Upper lobe of left lung (tissue), 6 donors: ENCODE data around the gene TNNI2. TPM values are rescaled to one million over a fixed set of nuclear protein-coding genes. Genes with fewer than 3 reads are reported as not detected.

Experiments
- ATAC-seq, 2 donors: fragments of 200-7000 bp; cut with Tn5 transposase; one replicate each; pipeline ENCODE4 v1.9.1; 2022; ENCODE audit warnings: mild to moderate bottlenecking in 2 of 2, moderate library complexity in 2 of 2; ENCODE audit not compliant: low FRiP score in 2 of 2
- DNase-seq, 2 donors: peaks; one replicate each; pipeline ENCODE4 v3.0.0-alpha.2; 2019 to 2020
- H3K27ac ChIP-seq, 4 donors: fragments of 200-600 bp; sonication (generic); one replicate each; pipeline ENCODE4 v1.5.1; 2016 to 2019
- H3K27me3 ChIP-seq, 4 donors: fragments of 200-600 bp; sonication (generic); one replicate each; pipeline ENCODE4 v1.5.1; 2017 to 2019
- H3K36me3 ChIP-seq, 4 donors: fragments of 200-600 bp; sonication (generic); one replicate each; pipeline ENCODE4 v1.5.1; 2016 to 2019
- H3K4me1 ChIP-seq, 4 donors: fragments of 200-600 bp; sonication (generic); one replicate each; pipeline ENCODE4 v1.5.1; 2018 to 2019
- H3K4me3 ChIP-seq, 4 donors: fragments of 200-600 bp; sonication (generic); one replicate each; pipeline ENCODE4 v1.5.1; 2017 to 2019; ENCODE audit warnings: mild to moderate bottlenecking in 2 of 4, moderate library complexity in 1 of 4
- H3K9me3 ChIP-seq, 4 donors: fragments of 200-600 bp; sonication (generic); one replicate each; pipeline ENCODE4 v1.5.1; 2018 to 2019
- CTCF ChIP-seq, 6 experiments: fragments of 450-650 bp in 4 of 6; fragments of 200-600 bp in 2 of 6; sonication (generic) in 2 of 6; IDR thresholded peaks; one replicate each; pipeline ENCODE4 v1.5.1; 2016 to 2019; ENCODE audit warnings: antibody characterized with exemption in 6 of 6
- EP300 ChIP-seq, 4 donors: sonication (generic); formaldehyde crosslinking; IDR thresholded peaks; one replicate each; pipeline ENCODE4 v1.5.1; 2017; ENCODE audit warnings: antibody characterized with exemption in 4 of 4, control low read depth in 2 of 4
- POLR2A ChIP-seq, 4 donors: fragments of 450-650 bp; IDR thresholded peaks; one replicate each; pipeline ENCODE4 v1.5.1; 2016 to 2017; ENCODE audit warnings: antibody characterized with exemption in 4 of 4, mild to moderate bottlenecking in 2 of 4
- POLR2AphosphoS5 ChIP-seq, 2 donors: sonication (generic); formaldehyde crosslinking; IDR thresholded peaks; one replicate each; pipeline ENCODE4 v1.5.1; 2017; ENCODE audit warnings: antibody characterized with exemption in 2 of 2
- WGBS, 2 donors: methylation state at CpG; one replicate each; pipeline ENCODE4 v1.1.5; 2017 to 2018; 5-methylcytosine and 5-hydroxymethylcytosine counted together
- small RNA-seq, 4 donors: library from RNA; depleted of rRNA; stranded (forward); fragments of <200 nt; gene quantifications; one replicate each; pipeline ENCODE3, GENCODE V24; 2016
- total RNA-seq, 6 donors: library from RNA; depleted of rRNA in 4 of 6; stranded (reverse); fragments of >200 nt in 4 of 6; gene quantifications; one replicate each; pipeline versions ENCODE4 v1.1.0 to v1.2.1, GENCODE V29; 2016 to 2021
- donor health status: DM: no; HTN: no; CAD: no; lungs with moderate emphysema.
- donor health status: DM: no; HTN: yes; CAD: no; lungs with severe emphysema.

Gene TNNI2
- total RNA-seq, 6 donors from 2014 or later = 7.3 to 28.3 (median 16.7) TPM

- WGBS, 2 donors = 83 to 86% methylated on average over 21 to 33 of the region's 33 CpGs
- no peak for TF ChIP-seq EP300 (IDR thresholded peaks at IDR 0.05)
- TF ChIP-seq CTCF (IDR thresholded peaks at IDR 0.05) = no peak
- no peak for TF ChIP-seq POLR2AphosphoS5 (IDR thresholded peaks at IDR 0.05)
- no peak for TF ChIP-seq POLR2A (IDR thresholded peaks at IDR 0.05)
- DNase-seq = peak in 1 of 2 donors; percentile 79
Measured at GRCh38 chr11:1889941-1890855, 51.4 kb downstream of the TNNI2 start.

More at GRCh38 chr11:1889941-1890855, 51.4 kb downstream of the TNNI2 start:
- H3K36me3 ChIP-seq = no peaks in the 10 kb centered on the region
- H3K4me3 ChIP-seq = no peak overlapping the region
- peaks cover 0 to 4% (median 0%) of the 10 kb centered on the region in 4 donors for H3K4me1 ChIP-seq
- H3K9me3 ChIP-seq = no peaks in the 10 kb centered on the region
- peak in 1 of 2 donors; percentile 15 for ATAC-seq
- H3K27ac ChIP-seq = no peak overlapping the region
- H3K27me3 ChIP-seq = no peaks in the 10 kb centered on the region

Small RNAs within 50 kb of the gene (small RNA-seq; reads per million reads assigned to genes)
- gene AC051649.1 (0 reads per million in 4 donors), gene MIR4298 (0 reads per million in 4 donors)

Other genes with a start within 250 kb of the TNNI2 start
- gene KRTAP5-2, start 240.7 kb upstream of the TNNI2 start, total RNA-seq = not detected
- gene KRTAP5-3, start 230.5 kb upstream of the TNNI2 start, total RNA-seq = not detected
- not detected for gene KRTAP5-4, start 216.8 kb upstream of the TNNI2 start, total RNA-seq
- gene KRTAP5-5, start 209.2 kb upstream of the TNNI2 start, total RNA-seq = not detected
- not detected for gene KRTAP5-6, start 141.8 kb upstream of the TNNI2 start, total RNA-seq
- gene IFITM10, start 88.4 kb upstream of the TNNI2 start, total RNA-seq = 10 to 100 TPM in 4 of 6 donors, 1 to 10 TPM in 2; 8.7 to 28.3 (median 14.2) TPM
- 1,000 to 10,000 TPM in 5 of 6 donors, 100 to 1,000 TPM in 1; 993 to 3,355 (median 2,221) TPM for gene CTSD, start 75.1 kb upstream of the TNNI2 start, total RNA-seq
- 10 to 100 TPM in 4 of 6 donors, 1 to 10 TPM in 2; 7.4 to 31.3 (median 22.9) TPM for gene SYT8, start 4.0 kb upstream of the TNNI2 start, total RNA-seq
- gene LSP1, start 14.1 kb downstream of the TNNI2 start, total RNA-seq = 100 to 1,000 TPM in 2 of 6 donors, 10 to 100 TPM in 4; 29.3 to 162 (median 66.2) TPM
- not detected for gene PRR33, start 52.9 kb downstream of the TNNI2 start, total RNA-seq
- gene TNNT3, start 80.7 kb downstream of the TNNI2 start, total RNA-seq = 10 to 100 TPM in 1 of 6 donors, 1 to 10 TPM in 4, not detected in 1; 1.1 to 13.1 (median 2.4) TPM
- gene MRPL23, start 108.4 kb downstream of the TNNI2 start, total RNA-seq = 100 to 1,000 TPM in 4 of 6 donors, 10 to 100 TPM in 2; 62.1 to 287 (median 150) TPM
- gene H19, start 158.9 kb downstream of the TNNI2 start, total RNA-seq = 100 to 1,000 TPM in 1 of 6 donors, 10 to 100 TPM in 5; 17.2 to 127 (median 64.0) TPM